Lower leg skin (tissue), 3 donors: Measurements from ENCODE around the gene CTSL.

Experiments
- POLR2A ChIP-seq, 2 donors: fragments of 450-650 bp; IDR thresholded peaks; one replicate each; pipeline ENCODE4 v1.6.1; 2016 to 2017; ENCODE audit warnings: antibody characterized with exemption in 2 of 2, mild to moderate bottlenecking in 1 of 2, moderate library complexity in 1 of 2
- TF ChIP-seq, protein P1 (sequence below), 3 donors: fragments of 450-650 bp; IDR thresholded peaks; one replicate each; pipeline ENCODE4 v1.5.1; 2016; ENCODE audit warnings: antibody characterized with exemption in 3 of 3, mild to moderate bottlenecking in 3 of 3, moderate library complexity in 2 of 3

DNA sequence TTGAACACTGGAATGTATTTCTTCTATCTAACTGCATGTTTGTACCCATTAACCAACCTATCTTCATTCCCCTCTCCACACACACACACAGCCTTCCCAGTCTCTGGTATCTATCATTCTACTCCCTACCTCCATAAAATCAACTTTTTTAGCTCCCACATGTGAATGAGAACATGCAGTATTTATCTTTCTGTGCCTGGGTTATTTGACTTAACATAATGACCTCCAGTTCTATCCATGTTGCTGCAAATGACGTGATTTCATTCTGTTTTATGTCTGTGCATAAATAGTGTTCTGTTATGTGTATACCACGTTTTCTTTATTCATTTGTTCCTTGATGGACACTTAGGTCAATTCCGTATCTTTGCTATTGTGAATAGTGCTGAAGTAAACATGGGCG lies 38.7 kb upstream of the CTSL start:
- TF ChIP-seq, protein P1, sequence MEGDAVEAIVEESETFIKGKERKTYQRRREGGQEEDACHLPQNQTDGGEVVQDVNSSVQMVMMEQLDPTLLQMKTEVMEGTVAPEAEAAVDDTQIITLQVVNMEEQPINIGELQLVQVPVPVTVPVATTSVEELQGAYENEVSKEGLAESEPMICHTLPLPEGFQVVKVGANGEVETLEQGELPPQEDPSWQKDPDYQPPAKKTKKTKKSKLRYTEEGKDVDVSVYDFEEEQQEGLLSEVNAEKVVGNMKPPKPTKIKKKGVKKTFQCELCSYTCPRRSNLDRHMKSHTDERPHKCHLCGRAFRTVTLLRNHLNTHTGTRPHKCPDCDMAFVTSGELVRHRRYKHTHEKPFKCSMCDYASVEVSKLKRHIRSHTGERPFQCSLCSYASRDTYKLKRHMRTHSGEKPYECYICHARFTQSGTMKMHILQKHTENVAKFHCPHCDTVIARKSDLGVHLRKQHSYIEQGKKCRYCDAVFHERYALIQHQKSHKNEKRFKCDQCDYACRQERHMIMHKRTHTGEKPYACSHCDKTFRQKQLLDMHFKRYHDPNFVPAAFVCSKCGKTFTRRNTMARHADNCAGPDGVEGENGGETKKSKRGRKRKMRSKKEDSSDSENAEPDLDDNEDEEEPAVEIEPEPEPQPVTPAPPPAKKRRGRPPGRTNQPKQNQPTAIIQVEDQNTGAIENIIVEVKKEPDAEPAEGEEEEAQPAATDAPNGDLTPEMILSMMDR (IDR thresholded peaks at IDR 0.05), result no peak
- no peak for TF ChIP-seq POLR2A (IDR thresholded peaks at IDR 0.05)
